Gastrocnemius medialis (tissue), 4 donors: Measurements from ENCODE around the gene CWC22. TPM values are rescaled to one million over a fixed set of nuclear protein-coding genes. Genes with fewer than 3 reads are reported as not detected.

Source experiments
- ATAC-seq, 2 donors: fragments of 150-250 bp; one replicate each; pipeline ENCODE4 v1.9.1; 2016
- DNase-seq, 2 donors: peaks; one replicate each; pipeline ENCODE4 v3.0.0-alpha.2; 2019
- H3K27ac ChIP-seq, 4 donors: fragments of 200-600 bp; sonication (generic); 1 replicate in 1 of 4; 2 replicates in 3 of 4; pipeline ENCODE4 v1.5.1; 2016 to 2018; ENCODE audit warnings: mild to moderate bottlenecking in 2 of 4, moderate library complexity in 1 of 4
- H3K27me3 ChIP-seq, 3 donors: fragments of 200-600 bp; sonication (generic) in 2 of 3; 1 replicate in 1 of 3; 2 replicates in 2 of 3; pipeline versions ENCODE4 v1.5.1 to v1.6.0; 2016 to 2019; ENCODE audit warnings: mild to moderate bottlenecking in 1 of 3, moderate library complexity in 1 of 3
- H3K36me3 ChIP-seq, 2 donors: fragments of 200-600 bp; sonication (generic) in 1 of 2; one replicate each; pipeline ENCODE4 v1.5.1; 2017 to 2018
- H3K4me1 ChIP-seq, 2 donors: fragments of 200-600 bp; sonication (generic) in 1 of 2; one replicate each; pipeline ENCODE4 v1.5.1; 2016 to 2017; ENCODE audit warnings: mild to moderate bottlenecking in 2 of 2
- H3K4me3 ChIP-seq, 4 donors: fragments of 200-600 bp; sonication (generic) in 3 of 4; 1 replicate in 1 of 4; 2 replicates in 3 of 4; pipeline ENCODE4 v1.5.1; 2016 to 2019; ENCODE audit warnings: mild to moderate bottlenecking in 2 of 4
- H3K9me3 ChIP-seq, 3 donors: fragments of 200-600 bp; sonication (generic) in 2 of 3; 1 replicate in 1 of 3; 2 replicates in 2 of 3; pipeline ENCODE4 v1.5.1; 2016 to 2019
- POLR2A ChIP-seq, 2 donors: fragments of 450-650 bp; IDR thresholded peaks; one replicate each; pipeline ENCODE4 v1.6.1; 2017; ENCODE audit warnings: antibody characterized with exemption in 2 of 2, mild to moderate bottlenecking in 2 of 2, moderate library complexity in 2 of 2
- in situ Hi-C, 4 donors: fragments of 200-750 bp; cut with MboI; loops; one replicate each; pipeline versions ENCODE4 v1.15.0 to v1.8.0; 2017; ENCODE audit warnings: low sequenced_read_pairs in 4 of 4
- intact Hi-C: fragments of 100-400 bp; cut with DNase I; formaldehyde crosslinking; loops from one replicate; pipeline ENCODE4 v1.15.1; 2023; ENCODE audit warnings: low total_unique reads
- total RNA-seq, 4 donors: library from RNA; depleted of rRNA; stranded (reverse); fragments of >200 nt; gene quantifications; one replicate each; pipeline versions ENCODE4 v1.1.0 to v1.2.3, GENCODE V29; 2016
- TF ChIP-seq, protein P1 (sequence below), 5 experiments: fragments of 450-650 bp in 3 of 5; fragments of 200-600 bp in 2 of 5; sonication (generic) in 2 of 5; IDR thresholded peaks in 4 of 5; conservative IDR thresholded peaks in 1 of 5; 1 replicate in 4 of 5; 2 replicates in 1 of 5; pipeline ENCODE4 v1.5.1; 2016 to 2019; ENCODE audit warnings: antibody characterized with exemption in 5 of 5, mild to moderate bottlenecking in 3 of 5, moderate library complexity in 3 of 5

Gene CWC22
- total RNA-seq, 4 donors from 2014 or later = 9.7 to 15.6 (median 12.8) TPM

DNA sequence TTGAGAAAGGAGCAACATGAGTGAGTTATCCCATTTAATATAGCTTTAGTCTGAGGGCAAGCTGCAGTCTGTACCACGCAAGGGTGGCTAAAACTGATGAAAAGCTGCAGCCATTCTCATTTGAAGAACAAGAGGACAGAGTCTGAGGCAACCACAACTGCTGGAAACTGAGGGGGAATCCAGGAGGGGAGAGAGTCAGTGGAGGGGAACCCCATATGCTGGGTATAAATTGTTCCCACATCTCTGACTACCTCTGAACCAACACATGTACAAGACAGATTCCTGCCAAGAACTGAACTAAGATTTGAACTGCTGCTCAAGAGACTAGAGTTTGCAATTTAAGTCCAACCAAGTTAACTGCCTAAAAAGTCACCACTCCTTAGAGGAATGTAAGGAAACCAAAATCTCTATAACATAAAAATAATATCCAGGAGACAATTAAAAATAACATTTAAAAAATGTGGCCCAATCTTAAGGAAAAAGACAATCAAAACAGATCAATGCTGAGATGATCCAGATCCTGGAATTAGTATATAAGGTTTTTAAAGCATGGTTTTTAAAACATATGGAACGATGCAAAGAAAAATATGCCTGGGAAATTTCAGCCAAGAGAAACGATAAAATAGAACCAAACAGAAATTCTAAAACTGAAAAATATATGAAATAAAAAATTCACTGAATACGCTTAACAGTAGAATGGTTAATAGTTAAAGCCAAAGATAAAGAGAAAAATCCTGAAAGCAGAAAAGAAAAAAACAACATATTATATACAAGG is 11.2 kb downstream of the CWC22 start:
- Histone ChIP-seq H3K9me3 (no peaks in the 10 kb centered on the region), H3K4me3 (no peak overlapping the region), H3K4me1 (peaks cover 0 to 23% of the 10 kb centered on the region in 2 donors), H3K27ac (no peak overlapping the region), H3K27me3 (no peaks in the 10 kb centered on the region), H3K36me3 (peaks cover 0 to 14% of the 10 kb centered on the region in 2 donors)
- in situ Hi-C loops = no loop called here
- intact Hi-C loops = no loop called here
- ATAC-seq (no peak), DNase-seq (no peak)
- TF ChIP-seq POLR2A (IDR thresholded peaks at IDR 0.05) = no peak
- TF ChIP-seq, protein P1, sequence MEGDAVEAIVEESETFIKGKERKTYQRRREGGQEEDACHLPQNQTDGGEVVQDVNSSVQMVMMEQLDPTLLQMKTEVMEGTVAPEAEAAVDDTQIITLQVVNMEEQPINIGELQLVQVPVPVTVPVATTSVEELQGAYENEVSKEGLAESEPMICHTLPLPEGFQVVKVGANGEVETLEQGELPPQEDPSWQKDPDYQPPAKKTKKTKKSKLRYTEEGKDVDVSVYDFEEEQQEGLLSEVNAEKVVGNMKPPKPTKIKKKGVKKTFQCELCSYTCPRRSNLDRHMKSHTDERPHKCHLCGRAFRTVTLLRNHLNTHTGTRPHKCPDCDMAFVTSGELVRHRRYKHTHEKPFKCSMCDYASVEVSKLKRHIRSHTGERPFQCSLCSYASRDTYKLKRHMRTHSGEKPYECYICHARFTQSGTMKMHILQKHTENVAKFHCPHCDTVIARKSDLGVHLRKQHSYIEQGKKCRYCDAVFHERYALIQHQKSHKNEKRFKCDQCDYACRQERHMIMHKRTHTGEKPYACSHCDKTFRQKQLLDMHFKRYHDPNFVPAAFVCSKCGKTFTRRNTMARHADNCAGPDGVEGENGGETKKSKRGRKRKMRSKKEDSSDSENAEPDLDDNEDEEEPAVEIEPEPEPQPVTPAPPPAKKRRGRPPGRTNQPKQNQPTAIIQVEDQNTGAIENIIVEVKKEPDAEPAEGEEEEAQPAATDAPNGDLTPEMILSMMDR (IDR thresholded peaks at IDR 0.05 in 4 of 5, conservative IDR thresholded peaks at IDR 0.05 in 1 of 5) = no peak

DNA sequence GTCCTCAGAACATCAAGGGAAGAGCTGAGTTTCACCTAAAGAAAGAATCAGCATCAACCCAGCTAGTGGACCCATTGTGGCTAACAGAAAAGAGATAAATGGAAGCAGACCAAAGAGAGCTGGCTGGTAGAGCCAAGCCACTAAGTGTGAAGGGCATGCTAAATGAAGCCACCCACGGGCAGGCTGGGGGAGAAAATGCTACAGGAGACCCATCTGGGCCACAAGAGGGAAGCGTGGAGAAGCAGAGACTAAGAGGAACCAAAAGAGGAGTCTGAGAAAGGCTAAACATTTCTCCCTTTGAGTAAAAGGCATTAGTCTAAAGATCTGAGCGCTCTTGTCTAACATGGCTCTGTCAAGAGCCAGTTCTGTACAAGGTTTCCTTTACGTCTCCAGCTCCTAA is 15.8 kb downstream of the CWC22 start:
- Histone ChIP-seq H3K36me3 (peaks cover 0 to 29% of the 10 kb centered on the region in 2 donors), H3K27ac (no peak overlapping the region), H3K9me3 (no peaks in the 10 kb centered on the region), H3K27me3 (no peaks in the 10 kb centered on the region), H3K4me3 (no peak overlapping the region), H3K4me1 (peaks cover 0 to 14% of the 10 kb centered on the region in 2 donors)
- no peak for TF ChIP-seq POLR2A (IDR thresholded peaks at IDR 0.05)
- TF ChIP-seq, protein P1 (IDR thresholded peaks at IDR 0.05 in 4 of 5, conservative IDR thresholded peaks at IDR 0.05 in 1 of 5) = no peak
- no peak for ATAC-seq
- in situ Hi-C loops = no loop called here
- DNase-seq = no peak
- intact Hi-C loops = no loop called here

DNA sequence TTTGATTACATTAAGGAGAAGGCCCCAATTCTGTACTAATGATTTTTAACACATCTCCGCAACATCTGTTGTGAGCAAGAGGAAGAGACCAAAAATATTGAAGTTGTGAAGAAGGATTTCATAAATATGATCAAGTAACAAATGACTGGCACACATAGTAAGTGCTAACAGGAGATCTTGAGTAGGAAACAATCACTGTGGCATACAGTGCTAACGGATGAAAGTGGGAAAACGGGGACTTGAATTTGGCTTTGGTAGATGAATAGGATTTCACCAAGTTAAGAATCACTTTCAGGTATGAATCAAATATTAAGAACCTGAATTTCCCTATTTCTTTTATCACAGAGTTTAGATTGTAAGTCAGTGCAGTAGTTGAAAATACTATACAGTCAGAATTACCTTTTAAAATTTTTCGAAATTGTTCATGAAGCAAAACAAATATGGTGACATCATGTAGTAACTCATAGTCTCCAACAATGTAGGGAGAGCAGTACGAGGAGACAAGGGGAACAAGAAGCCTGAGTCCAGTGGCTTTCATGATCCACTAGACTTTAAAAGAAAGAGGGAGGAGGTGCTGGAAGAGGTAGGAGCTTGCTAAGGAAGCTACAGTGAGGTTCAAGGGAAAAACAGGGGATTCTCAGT is 16.3 kb downstream of the CWC22 start:
- H3K4me3 ChIP-seq = no peak overlapping the region
- H3K36me3 ChIP-seq = peaks cover 0 to 34% of the 10 kb centered on the region in 2 donors
- intact Hi-C loops = no loop called here
- DNase-seq (no peak), ATAC-seq (no peak)
- in situ Hi-C loops = no loop called here
- TF ChIP-seq POLR2A (IDR thresholded peaks at IDR 0.05) = no peak
- TF ChIP-seq, protein P1 (IDR thresholded peaks at IDR 0.05 in 4 of 5, conservative IDR thresholded peaks at IDR 0.05 in 1 of 5) = no peak
- no peak overlapping the region for H3K27ac ChIP-seq
- no peaks in the 10 kb centered on the region for H3K27me3 ChIP-seq
- H3K4me1 ChIP-seq = peaks cover 0 to 14% of the 10 kb centered on the region in 2 donors
- H3K9me3 ChIP-seq = no peaks in the 10 kb centered on the region

DNA sequence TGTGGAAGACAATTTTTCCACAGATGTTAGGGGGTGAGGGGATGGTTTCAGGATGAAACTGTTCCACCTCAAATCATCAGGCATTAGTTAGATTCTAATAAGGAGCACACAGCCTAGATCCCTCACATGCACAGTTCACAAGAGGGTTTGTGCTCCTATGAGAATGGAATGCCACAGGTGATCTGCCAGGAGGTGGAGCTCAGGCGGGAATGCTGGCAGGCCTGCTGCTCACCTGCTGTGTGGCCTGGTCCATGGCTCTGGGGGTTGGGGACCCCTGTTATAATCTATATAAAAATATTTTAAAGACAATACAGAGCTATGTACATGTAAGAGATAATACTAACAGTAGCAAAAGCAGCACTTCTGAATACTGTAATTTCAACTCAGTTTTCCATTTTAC is 19.2 kb downstream of the CWC22 start:
- Histone ChIP-seq H3K4me3 (no peak overlapping the region), H3K4me1 (no peaks in the 10 kb centered on the region), H3K36me3 (peaks cover 0 to 52% of the 10 kb centered on the region in 2 donors), H3K9me3 (no peaks in the 10 kb centered on the region), H3K27ac (no peak overlapping the region), H3K27me3 (no peaks in the 10 kb centered on the region)
- DNase-seq (no peak), ATAC-seq (no peak)
- intact Hi-C loops = no loop called here
- in situ Hi-C loops = no loop called here
- TF ChIP-seq POLR2A (IDR thresholded peaks at IDR 0.05) = no peak
- TF ChIP-seq, protein P1 (IDR thresholded peaks at IDR 0.05 in 4 of 5, conservative IDR thresholded peaks at IDR 0.05 in 1 of 5) = no peak
